NCI-H128 (cell line): Measurements from ENCODE around the gene RPL9.
"Not testable (repeated sequence)": the region's sequence is repeated elsewhere in the genome, so short reads cannot be mapped to it uniquely, and the experiment has no call there.

Experiments
- DNase-seq: peaks from one replicate; lab custom pipeline; 2025; ENCODE audit not compliant: unreplicated experiment; lab: John Stamatoyannopoulos, UW

RPL9 gene

DNA sequence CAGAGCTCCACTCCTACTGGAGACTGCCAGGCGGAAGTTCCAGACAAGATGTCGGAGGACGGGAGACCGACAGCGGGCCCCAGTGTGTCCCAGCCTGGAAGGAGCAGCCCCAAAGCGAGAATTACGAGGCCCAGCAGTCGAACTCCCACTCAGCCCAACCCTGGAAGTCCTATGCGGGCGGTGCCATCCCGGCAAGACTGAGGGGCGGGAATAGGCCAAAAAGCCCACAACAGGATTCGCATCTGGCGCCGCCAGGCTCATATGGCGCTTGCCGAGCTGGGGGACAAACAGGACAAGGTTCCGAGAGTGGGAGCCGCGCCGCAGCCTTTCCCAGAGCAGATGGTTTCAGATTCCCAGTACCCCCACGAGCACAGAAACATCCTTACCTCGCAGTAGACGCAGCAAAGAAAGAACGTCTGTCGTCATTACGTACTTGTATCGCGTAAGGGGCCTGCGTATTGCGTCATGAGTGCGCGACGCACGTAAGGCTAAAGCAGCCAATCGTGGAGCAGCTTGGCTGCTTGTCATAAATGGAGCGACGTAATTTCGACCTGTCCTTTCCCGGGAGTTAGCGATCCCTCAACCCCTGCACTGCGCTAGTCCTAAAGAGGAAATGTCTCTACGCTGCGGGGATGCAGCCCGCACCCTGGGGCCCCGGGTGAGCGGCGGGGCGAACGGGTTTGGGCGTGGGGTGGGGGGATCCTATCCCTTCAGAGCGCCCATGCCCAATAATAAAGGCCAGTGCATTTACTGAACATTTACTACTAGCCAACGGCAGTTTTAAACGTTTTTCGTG lies at the start of gene RPL9, which contains the start of gene LIAS:
TSS of gene RPL9 (minus strand) at position 418 of the 796 bp plus-strand sequence. CDS start 483 bp downstream, outside the sequence.
TSS of gene LIAS (plus strand) at position 552 of the 796 bp plus-strand sequence. CDS start at position 614, 62 bp downstream.
- DNase-seq = peak; percentile 80

DNA sequence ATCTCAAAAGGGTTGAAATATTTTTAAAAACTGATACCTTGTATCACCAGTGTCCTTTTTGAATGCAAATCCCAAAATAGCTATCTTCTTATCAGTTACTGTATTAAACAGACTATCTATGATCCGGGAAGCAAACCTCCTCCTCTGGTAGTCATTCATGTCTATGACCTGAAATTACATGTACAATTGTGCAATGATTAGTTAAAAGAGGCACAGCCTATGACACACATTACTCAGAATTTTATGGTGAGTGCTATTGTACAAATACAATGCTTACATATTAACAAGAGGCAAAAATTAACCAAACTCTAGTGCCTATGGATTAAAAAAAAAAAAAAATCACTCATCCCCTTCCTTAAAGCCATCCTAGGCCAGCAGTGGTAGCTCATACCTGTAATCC lies 46.9 kb upstream of the RPL9 start:
- no peak for DNase-seq

DNA sequence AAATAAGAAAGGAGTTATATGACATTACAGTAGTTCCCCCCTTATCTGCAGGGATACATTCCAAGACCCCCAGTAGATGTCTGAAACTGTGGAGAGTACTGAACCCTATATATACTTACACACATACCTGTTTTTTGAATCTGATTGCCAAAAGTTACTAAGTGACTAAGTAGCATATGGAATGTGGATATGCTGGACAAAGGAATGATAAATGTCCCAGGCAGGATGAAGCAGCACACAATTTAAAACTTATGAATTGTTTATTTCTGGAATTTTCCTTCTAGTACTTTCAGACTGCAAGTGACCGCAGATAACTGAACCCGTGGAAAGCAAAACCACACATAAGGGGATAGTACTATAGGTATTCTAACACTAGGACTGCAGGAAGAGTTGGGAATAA lies 45.8 kb upstream of the RPL9 start:
- no peak for DNase-seq

DNA sequence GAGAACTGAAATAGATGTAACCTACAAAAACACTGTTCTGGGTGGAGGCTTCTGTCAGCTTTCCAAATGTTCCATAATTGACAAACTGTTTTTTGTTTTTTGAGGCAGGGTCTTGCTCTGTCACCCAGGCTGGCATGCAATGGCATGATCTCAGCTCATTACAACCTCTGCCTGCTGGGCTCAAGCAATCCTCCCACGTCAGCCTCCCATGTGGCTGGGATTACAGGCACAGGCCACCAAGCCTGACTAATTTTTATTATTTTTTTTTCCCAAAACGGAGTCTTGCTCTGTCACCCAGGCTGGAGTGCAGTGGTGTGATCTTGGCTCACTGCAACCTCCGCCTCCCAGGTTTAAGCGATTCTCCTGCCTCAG lies 43.9 kb upstream of the RPL9 start:
- DNase-seq = not testable (repeated sequence)

DNA sequence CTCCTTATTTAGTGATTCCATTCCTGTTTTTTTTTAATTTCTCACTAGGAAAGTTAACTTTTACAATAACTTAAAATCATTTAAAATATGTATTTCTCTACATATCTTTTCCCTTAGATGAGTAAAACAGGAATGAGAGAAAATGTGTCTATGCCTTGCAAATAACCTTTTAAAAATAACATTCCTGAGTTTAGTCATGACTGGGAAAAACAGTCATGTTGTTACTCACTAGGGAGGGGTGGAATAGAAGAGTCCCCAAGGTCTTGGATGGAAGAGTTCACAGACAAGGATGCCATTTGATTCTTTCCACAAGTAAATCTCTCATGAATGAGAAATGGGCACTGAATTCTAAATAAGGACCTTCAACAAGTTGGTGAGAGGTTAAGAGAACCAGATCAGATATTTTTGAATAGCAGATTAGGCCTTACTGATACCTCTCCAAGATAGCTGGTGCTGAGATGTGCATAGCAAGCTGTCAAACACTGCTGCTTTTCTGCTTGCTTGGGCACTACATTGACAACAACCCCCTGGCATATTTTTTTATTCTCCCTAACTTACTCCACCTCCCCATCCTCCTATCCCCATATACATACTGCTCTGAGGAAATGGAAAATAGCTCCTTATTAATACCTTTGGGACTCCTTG lies 43.4 kb upstream of the RPL9 start:
- no peak for DNase-seq

DNA sequence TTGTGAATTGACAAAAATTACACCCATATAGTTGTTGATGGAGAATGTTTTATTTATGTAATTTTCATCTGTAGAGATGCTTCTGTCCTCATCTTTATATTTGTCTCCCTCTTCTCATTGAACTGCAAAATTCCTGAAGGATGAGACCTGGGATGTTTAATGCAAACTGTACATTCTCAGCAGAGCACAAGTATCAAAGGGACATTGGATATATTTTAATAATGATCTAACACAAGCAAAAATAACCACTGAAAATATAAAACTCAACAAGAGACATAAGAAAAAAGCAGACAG lies 40.0 kb upstream of the RPL9 start:
- no peak for DNase-seq

DNA sequence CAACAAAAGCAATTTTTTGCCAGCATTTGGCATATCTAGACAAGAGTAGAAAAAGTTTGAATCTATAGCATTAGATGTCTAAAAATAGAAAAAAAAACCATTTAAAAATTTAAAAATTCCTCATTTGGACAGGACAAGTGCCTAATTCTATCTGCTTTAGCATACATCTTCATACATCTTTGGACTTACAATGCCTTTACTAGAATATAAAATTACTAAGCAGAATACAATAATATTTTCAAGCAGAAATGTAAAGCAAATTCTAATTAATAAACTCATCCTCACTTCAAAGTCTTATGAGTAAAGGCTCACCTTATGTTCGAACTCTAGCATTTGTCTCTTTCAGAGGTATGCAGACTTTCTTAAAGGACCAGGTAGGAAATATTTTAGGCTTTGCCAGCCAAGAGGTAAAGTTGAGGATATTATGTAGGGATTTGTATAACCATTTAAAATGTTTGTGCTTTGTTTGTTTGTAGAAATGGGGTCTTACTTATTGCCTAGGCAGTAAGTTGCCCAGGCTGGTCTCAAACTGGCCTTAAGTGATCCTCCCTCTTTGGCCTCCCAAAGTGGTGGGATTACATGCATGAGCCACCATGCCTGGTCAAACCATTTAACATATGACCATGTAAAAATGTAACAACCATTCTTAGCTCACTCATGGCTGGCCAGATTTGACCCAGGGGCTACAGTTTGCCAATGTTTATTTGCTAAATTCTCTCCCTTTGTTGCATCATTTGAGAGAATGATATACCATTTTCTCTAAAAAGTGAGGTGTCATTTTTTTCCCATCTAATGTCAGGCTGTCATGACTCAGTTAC lies 39.4 kb upstream of the RPL9 start:
- no peak for DNase-seq

DNA sequence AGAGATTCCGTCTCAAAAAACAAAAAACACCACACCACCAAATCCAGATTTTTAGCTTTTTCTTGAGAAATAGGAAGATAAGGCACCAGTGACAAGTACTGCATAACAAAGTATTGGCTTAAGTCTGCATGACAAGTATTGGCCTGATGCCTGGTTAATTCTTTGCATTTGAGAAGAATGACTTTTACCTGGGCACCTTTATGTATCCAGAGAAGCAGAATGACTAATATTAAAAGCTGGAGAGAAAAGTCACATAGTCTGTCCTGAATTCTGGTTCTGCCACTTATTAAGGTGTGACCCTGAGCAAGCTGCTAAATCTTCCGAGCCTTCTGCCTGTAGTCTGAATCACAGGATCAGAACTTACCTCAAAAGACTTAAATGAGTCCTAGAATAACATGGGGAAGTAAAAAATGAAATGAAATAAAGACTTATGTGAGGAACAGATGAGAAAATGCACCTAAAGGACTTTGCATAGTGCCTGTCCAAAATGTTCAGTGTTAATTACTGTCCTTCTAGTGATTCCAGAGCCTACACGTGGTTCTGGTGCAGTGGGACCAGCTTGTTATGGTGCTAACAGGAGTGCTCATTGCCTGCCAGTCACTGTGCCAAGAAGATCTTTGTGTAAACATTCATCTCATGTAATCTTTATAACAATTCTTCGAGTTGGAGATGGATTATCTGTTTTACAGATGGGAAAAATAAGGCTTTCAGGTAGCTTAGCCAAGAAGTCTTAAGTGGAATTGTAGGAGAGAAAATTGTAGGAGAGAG lies 36.9 kb upstream of the RPL9 start:
- DNase-seq = no peak

DNA sequence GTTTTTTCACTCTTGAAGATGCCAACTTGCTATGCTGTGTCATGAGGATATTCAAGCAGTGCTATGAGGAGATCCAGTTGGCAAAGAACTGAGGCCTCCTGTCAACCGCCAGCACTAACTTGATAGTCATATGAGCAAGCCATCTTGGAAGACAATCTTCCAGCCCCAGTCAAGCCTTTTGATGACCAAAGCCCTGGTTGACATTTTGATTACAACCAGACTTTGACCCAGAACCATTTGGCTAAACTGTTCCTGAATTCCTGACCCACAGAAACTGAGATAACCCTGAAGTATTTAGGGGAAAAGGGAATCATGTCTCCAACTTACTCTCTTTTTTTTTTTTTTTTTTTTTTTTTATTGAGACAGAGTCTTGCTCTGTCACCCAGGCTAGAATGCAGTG lies 35.6 kb upstream of the RPL9 start:
- DNase-seq = no peak

DNA sequence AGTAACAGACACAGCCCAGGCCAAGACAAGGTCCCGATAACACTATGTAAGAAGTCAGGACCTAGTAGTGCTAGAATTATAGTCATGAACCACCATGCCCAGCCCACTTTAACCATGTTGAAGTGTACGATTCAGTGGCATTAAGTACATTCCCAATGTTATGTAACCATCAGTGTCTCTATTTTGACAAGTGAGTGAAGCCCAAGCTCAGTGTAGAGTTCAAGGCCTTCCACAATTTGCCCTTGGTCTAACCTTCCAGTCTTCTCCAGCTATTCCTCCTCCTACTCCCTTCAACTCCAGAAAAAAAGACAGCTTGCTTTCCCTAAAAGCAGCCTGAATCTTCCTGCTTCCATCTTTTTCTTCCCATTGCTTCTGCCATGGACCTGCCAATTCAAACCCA lies 31.6 kb upstream of the RPL9 start:
- no peak for DNase-seq

DNA sequence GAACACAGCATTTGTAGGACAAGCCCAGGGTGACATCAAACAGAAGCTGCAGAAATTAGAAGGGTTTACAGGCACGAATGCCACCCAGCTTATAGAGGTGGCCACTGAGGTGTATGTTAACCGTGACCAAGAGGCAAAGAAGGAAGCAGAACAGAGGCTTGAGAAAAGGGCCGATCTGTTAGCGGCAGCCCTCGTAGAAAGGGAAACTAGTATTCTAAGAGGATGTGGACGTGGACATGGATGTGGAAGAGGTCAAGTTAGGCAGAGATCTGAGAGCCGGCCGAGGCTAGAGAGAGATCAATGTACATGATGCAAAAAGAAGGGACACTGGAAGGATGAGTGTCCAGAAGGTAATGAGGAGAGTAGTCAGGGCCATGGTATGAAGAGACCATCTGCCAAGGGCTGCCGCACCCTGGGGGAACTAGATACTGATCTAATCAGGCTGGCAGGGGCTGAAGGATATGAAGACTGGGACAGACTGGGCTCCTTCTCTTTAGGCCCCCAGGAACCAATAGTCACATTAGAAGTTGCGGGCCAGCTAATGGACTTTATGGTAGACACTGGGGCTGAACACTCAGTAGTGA lies 27.6 kb upstream of the RPL9 start:
- no peak for DNase-seq

DNA sequence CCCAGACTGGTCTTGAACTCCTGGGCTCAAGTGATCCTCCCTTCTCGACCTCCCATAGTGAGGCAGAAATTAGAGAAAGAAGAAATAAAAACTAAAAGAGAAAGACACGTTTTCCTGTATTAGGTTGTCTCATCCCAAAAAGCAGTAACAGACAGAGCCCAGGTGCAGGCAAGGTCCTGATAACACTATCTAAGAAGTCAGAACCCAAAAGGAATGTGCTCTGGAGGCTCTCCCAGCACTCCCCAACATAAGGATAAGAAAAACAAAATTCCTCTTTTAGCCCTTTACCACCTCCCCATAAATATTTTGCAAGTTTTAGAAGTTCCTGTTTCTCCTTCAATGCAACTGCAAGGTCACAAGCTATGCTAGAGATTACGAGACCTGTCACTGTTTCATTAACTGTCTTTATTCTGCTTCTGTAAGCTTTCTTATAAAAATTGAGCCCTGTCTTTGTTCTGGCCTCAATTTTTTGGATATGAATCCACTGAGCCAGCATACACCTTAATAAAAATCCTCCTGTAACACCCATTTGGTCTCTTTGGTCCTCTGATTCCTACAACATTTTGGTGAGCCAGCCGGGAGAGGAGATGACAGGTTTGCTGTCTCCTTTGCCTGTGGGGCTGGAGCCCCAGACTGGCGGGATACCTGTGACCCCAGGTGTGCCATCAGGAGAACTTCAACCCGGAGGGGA lies 26.0 kb upstream of the RPL9 start:
- DNase-seq = no peak

DNA sequence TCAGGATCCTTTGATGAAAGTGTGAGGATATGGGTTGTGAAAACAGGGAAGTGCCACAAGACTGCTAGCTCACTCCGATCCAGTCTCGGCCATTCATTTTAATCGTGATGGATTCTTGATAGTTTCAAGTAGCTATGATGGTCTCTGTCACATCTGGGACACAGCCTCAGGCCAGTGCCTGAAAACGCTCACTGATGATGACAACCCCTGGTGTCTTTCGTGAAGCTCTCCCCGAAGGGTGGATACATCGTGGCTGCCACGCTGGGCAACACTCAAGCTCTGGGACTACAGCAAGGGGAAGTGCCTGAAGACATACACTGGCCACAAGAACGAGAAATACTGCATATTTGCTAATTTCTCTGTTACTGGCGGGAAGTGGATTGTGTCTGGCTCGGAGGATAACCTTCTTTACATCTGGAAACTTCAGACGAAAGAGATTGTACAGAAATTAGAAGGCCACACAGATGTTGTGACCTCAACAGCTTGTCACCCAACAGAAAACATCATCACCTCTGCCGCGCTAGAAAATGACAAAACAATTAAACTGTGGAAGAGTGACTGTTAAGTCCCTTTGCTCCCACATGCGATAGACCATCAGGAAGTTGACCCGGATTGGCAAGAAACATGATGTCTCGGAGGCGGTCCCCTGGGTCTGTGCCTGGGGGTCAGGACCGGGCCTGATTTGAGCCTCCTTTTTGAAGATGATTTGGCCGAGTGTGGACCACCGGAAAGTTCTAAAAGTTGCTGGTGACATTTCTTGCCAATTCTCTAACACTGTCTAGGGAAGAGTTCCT lies 22.4 kb upstream of the RPL9 start:
- no peak for DNase-seq

DNA sequence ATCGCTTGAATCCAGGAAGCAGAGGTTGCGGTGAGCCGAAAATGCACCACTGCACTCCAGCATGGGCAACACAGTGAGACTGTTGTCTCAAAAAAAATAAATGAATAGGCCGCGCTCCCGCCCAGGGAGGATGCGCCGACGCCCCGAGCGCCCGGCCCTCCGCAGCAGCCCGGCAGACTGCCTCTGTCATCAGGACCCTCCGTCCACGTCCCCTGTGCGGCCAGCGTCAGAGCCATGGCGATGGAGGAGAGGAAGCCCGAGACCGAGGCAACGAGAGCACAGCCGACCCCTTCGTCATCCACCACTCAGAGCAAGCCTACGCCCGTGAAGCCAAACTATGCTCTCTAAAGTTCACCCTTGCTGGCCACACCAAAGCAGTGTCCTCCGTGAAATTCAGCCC lies 21.5 kb upstream of the RPL9 start:
- DNase-seq = no peak

DNA sequence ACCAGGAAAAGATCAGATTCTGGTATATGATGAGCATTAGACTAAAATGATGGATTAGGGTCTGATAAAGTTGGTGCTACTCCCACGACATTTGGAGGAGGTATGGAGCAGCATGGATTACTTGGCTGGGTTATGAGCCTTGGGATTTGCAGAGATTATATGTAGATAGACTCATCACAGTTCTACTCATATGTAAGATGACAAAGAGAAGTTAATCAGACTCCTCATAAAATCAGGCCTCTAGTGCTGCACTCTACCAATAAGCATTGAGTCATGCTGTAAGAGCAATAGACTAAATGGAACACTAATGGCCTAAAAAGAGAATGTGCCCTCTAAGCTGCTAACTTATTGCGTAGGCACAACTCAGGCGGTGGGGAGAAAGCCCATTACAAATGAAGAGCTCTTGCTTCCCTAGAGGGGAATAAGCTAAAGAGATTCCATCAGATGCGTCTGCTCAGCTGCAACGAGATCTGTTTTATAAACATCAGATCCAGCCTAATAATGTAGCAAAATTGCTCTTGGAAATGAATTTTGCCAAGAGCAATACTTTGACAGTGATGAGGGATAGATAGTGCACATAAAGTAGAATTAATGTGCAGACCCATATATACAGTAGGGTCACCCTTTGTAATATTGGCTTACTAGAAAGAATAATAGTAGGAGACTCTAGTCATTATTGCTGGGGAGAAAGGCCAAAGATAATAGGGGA lies 17.6 kb upstream of the RPL9 start:
- DNase-seq = no peak

DNA sequence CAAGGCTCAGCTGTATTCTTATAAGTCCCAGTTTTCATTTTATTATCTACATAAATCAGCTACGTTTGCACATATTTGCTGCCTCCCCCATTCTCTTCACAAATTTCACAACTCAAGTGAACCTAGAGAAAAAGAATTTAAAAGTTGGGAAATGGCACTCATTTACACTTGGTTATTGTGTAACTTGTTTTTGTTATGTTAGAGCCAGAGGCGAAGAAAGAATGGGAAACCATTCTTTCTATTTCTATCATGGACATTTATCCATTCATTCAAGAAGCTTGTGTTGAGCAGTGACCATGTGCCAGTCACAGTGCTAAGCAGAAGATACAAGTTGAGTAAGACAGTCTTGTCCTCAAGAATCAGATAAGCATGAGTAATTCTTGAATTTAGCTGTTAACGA lies 13.7 kb upstream of the RPL9 start:
- DNase-seq = no peak

DNA sequence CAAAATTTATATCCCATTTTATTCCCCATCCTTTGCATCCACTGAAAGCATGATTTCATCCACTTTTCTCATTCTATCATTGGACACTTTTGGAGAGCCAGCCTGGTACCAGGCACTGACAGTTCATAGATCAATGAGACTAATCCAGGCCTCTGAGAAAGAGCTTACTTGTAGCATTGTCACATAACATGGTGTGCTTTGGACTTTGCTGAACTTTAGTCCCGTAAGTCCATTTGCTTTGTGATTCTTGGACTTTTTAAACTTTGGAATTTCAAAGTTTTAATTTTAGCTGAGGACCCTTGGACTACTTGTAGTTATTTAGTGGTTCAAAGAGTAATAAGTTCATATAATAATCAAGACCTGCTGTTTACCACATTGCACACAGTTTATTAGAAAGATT lies 11.7 kb upstream of the RPL9 start:
- DNase-seq = no peak

DNA sequence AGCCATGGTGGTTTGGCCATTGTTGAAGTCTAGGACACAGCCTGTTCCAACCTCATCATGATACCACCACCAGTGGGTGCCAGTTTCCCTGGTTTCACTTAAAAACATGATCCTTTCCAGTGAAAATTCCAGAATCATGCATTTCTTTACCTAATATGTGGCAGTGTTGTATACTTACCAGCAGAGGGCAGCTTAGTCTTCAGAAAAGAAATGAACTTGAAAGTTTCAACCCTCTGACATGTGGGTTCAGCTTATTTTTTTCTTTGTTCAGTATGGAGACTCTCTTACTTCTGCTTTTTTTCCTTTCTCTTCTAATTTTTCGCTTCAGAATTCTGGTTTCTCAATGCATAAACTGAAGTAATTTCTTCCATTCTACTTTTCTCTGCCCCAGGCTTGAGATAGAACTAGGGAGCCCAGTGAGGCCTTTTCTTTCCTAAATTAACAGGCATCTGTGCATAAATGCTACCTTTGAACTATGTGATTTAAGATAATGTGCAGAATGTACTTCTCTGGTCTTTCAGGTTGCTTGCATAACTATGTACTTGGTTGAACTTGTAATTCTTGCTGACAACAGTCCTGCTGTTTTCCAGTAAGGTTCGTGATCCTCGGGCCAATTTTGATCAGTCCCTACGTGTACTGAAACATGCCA lies 10.8 kb upstream of the RPL9 start:
- peak; percentile 6 for DNase-seq
